GM21576 (cell line): ENCODE data around the gene C18orf54.
"Not testable (repeated sequence)": the region's sequence is repeated elsewhere in the genome, so short reads cannot be mapped to it uniquely, and the experiment has no call there.

Experiments used
- ATAC-seq: cut with Tn5 transposase; IDR thresholded peaks from one replicate; pipeline ENCODE4 v1.9.1; 2021; ENCODE audit warnings: mild to moderate bottlenecking, moderate library complexity; ENCODE audit not compliant: unreplicated experiment

Gene C18orf54

GRCh38 chr18:54386800-54387495 lies 29.2 kb downstream of the C18orf54 start:
- ATAC-seq: not testable (repeated sequence)

- ATAC-seq: no peak
Measured at GRCh38 chr18:54387631-54388030, 29.9 kb downstream of the C18orf54 start.

GRCh38 chr18:54388203-54389142 lies 30.8 kb downstream of the C18orf54 start:
- peak; percentile 90 for ATAC-seq

- ATAC-seq: no peak
Measured at GRCh38 chr18:54389143-54389505, 31.4 kb downstream of the C18orf54 start.

GRCh38 chr18:54390838-54391237 lies 33.1 kb downstream of the C18orf54 start:
- no peak for ATAC-seq

GRCh38 chr18:54392543-54393023 lies 34.9 kb downstream of the C18orf54 start:
- peak; percentile 55 for ATAC-seq

GRCh38 chr18:54393648-54394294 lies 36.1 kb downstream of the C18orf54 start:
- no peak for ATAC-seq

- ATAC-seq: no peak
Measured at GRCh38 chr18:54396760-54397159, 39.1 kb downstream of the C18orf54 start.

GRCh38 chr18:54405290-54405689 lies 47.6 kb downstream of the C18orf54 start:
- no peak for ATAC-seq

GRCh38 chr18:54411781-54412180 lies 54.1 kb downstream of the C18orf54 start:
- ATAC-seq: no peak

GRCh38 chr18:54415086-54415485 lies 57.4 kb downstream of the C18orf54 start:
- ATAC-seq: no peak

- no peak for ATAC-seq
Measured at GRCh38 chr18:54416436-54416835, 58.7 kb downstream of the C18orf54 start.

- ATAC-seq: no peak
Measured at GRCh38 chr18:54423831-54424230, 66.1 kb downstream of the C18orf54 start.

- no peak for ATAC-seq
Measured at GRCh38 chr18:54426085-54426665, 68.5 kb downstream of the C18orf54 start.
